GM18951 (cell line): ENCODE data around the gene SLC6A17.

ENCODE experiments used
- POLR2A ChIP-seq: IDR thresholded peaks from 4 replicates; pipeline ENCODE4 v1.6.1; 2011; ENCODE audit warnings: mild to moderate bottlenecking; ENCODE audit not compliant: insufficient read length, insufficient read depth; ENCODE audit errors: extremely low read depth
- in situ Hi-C: fragments of 300-500 bp; cut with MboI; formaldehyde crosslinking; loops from one replicate; pipeline ENCODE4 v1.12.0; 2022; ENCODE audit warnings: low sequenced_read_pairs, mixed read lengths, inconsistent platforms; ENCODE audit not compliant: unreplicated experiment

SLC6A17 gene

DNA sequence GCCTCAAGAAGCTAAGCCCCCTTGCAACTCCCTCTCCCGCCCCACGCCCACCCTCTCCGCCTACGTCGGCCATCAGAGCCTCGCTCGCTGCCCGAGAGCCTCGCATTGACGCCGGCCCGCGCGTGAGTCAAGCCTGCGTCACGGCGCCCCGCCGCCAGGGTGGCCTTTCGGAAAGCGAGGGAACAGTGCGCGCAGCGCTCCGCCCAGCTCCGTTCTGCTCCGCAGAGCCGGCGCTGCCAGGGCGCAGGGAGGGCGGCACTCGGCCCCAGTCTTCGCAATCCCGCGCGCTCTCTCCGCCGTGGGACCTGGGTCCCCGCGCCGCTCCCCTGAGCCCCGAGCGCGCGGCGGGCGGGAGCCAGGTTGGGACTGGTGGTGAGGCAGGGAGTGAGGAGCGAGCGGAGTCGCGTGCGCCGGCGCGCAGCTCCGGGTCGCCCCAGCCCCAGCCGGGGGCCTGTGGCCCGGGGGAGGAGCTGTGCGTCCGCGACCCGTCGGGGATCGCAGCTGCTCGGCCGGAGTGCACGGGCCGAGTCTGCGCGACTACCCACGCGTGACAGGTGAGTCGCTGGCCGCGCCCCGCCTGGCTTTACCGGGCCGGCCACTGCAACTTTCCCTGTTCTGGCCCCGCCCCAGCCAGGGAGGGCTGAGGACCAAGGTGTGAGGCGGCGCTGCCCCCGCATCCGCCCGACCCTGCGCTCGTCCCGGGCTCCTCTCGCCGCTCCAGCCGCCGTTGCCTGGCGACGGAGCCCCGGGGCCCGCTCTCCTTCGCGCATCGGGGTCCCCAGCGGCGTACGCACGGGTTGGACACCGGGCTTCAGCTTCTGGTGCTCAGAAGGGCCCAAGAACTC is at the start of gene SLC6A17:
SLC6A17 (plus strand) TSS at position 165 of the 845 bp plus-strand sequence. CDS start 16,436 bp downstream, outside the sequence.
- no peak for TF ChIP-seq POLR2A
- in situ Hi-C loops = no loop called here

DNA sequence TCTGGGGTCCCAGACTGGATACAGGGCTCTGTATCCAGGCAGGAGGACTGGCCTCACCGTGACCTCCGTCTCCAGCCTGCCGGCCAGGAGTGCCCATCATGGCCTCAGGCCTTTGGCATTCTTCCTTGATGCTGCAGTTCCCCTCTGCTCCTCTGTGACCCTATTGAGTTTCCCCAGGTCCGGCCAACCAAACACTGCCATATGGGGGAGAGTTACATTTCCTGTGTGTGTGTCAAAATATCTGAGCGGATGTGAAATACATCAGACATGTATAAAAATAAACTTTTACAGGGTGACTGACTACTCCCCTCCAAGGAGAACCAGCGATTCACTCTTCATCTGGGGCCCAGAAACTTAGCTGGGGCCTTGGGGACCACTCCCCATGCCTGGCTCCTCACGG is 48.2 kb upstream of the SLC6A17 start:
- TF ChIP-seq POLR2A = no peak
- in situ Hi-C loops = no loop called here

DNA sequence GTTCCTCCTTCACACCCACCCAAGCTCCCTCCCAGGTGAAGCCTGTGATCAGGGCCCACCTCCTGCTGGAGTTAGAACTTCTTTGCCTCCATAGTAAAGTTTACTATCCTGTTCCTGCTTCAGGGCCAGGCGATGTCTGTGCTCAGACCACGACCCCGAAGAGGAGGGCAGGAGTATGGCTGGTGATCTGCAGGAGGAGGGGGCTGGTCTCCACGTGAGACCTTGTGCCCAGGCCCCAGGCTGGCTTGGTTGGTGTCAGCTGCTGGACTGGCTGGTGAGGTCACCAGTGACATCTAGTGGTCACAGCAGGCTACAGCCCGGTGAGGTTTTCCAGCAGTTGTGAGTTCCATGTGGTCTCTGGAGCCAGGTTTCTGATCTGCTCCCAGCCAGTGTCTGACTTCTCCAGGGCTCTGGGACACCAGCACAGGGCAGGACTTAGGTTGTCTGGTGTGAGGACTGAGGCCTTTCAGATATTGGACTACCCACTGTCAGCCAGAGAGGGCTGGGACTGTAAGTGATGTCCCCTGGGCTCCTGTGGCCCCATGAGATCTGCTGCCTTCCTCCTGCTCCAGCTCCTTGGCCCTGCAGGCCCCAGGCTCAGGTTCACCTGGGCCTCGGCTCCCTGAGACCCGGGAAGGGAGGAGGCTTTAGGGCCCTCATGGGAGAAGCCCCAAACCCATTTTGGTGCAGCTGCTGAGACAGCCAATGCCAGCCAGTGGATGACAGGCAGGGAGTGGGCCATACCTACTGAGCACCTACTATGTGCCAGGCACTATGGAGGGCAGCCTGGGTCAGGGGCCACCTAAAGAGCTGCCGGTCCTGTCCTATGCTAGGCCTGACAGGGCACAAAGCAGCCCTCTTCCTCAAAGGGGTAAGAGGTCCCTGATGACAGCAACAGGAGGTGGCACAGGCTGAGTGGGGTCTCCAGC is 44.0 kb upstream of the SLC6A17 start:
- in situ Hi-C loops = no loop called here
- TF ChIP-seq POLR2A = no peak

DNA sequence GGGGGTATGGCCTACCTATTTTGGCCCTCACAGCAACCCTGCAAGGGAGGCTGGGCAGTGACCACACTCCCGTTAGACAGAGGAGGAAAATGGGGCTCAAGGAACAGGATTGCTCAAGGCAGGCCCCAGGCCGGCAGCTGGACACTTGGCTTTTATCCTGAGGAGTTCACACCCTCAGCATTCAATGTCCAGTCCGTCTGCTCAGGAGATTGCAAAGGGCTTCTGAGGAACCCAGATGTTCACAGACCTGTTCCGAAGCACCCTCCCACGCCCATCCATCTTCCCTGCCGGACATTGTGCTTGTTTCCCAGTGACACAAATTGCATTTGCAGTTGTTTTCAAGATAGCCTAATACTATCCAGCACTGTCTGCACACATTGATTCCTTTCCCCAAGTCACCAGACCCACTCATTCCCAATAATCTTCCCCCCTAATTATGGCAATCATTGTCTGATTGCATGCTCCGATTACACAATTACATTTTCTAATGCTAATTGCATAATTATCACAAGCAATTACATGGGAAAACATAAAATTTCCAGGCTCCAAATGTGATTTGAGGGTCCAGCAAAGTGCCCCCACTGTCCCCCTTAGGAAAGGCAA is 42.3 kb upstream of the SLC6A17 start:
- in situ Hi-C loops = no loop called here
- TF ChIP-seq POLR2A = no peak

DNA sequence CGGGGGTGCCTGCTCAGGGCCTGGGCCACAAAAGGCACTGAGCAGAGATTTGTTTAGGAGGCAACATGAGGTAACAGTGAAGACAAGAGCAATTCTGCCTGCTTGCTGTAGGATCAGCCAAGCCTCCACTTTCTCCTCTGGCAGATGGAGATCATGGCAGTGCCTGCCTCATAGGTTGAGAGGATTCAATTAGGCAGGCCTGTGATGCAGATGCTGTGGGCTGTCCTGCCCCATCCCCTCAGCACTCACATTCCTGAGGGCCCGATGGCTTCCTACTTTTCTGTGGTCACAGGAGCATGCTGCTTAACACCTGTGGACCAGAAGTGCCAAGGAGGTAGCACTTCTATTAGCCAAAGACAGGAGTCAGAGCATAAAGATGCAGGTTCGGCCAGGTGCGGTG is 39.2 kb upstream of the SLC6A17 start:
- TF ChIP-seq POLR2A = no peak
- in situ Hi-C loops = no loop called here

DNA sequence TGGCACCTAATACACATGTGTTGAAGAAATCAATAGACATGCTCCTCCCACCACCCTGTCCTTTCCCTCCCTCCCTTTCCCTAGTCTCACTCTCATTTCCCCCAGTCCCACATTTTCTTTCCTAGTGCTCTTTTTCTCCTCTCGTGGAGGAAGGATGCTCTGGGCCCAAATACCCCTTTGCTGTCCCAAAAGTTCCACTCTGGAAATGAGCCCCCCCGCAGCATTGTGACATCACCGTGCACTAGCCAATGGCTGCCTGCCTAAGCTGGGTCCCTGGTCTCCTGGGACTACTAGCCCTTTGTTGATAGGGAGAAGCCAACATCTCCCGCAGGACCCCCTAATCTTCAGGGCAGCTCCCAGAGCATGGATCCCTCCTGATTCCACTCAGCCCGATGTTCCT is 38.2 kb upstream of the SLC6A17 start, which contains the start of gene UBL4B:
UBL4B (plus strand) TSS at position 301 of the 400 bp plus-strand sequence; CDS start at position 393, 92 bp downstream.
- TF ChIP-seq POLR2A = no peak
- in situ Hi-C loops = no loop called here

DNA sequence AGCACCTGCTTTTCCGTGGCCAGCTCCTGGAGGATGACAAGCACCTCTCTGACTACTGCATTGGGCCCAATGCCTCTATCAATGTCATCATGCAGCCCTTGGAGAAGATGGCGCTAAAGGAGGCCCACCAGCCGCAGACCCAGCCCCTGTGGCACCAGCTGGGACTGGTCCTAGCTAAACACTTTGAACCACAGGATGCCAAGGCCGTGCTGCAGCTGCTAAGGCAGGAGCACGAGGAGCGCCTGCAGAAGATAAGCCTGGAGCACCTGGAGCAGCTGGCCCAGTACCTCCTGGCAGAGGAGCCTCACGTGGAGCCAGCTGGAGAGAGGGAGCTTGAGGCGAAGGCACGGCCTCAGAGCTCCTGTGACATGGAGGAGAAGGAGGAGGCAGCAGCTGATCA is 37.6 kb upstream of the SLC6A17 start:
- no peak for TF ChIP-seq POLR2A
- in situ Hi-C loops = no loop called here

DNA sequence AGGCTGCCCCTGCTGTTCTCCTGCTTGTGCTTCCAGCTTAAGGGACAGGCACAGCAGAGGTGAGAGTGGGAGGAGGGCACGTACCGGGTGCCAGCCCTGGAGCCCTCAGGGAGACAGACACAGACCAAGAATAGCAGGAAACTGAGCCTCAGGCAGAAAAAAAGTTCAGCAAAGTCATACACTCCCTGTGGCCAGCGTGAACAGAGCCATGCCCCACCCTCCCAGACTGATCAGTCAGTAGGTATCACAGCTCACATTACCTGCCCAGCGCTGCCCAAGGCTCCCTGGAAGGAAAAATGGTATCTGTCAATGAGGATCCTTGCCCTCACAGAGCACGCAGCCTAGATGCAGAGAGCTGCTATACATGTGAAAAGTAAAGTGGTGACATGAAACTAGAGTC is 36.7 kb upstream of the SLC6A17 start:
- no peak for TF ChIP-seq POLR2A
- in situ Hi-C loops = no loop called here

DNA sequence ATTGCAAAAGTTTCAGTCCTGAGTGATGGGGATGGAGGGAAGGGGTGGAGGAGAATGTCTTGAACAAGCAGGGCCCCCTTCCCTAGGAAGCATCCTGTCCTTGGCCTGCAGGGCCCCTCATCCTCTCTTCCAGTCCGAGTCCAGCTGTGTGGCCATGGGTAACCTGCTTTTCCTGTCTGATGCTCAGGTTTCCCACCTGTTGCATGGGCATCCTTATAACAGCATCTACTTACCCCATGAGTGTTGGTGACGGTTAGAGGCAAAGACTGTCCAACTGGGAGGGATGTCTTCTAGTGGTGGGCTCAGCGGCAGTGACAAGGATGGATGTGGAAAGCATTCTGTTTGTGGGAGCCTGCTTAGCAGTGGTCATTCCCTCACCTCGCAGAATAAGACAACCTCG is 36.1 kb upstream of the SLC6A17 start:
- in situ Hi-C loops = no loop called here
- TF ChIP-seq POLR2A = no peak

DNA sequence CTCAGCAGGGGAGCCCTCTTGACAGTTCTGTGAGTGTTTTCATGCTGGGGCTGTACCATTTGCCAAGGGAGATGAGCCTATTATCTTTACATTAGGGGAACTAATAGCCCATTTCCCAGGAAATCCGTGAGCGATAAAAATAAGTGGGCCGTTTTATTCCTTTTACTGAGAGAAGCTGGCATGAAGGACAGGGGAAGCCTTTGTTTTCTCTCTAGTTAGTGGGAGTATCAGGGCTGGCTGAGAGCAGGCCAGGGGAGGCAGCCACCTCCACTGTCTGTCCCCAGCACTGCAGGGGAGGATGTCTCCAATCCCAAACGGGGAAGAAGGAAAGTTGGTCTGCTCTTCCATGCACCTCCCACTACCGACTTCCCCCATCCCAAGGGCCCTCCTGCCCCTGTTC is 35.5 kb upstream of the SLC6A17 start:
- TF ChIP-seq POLR2A = no peak
- in situ Hi-C loops = no loop called here

DNA sequence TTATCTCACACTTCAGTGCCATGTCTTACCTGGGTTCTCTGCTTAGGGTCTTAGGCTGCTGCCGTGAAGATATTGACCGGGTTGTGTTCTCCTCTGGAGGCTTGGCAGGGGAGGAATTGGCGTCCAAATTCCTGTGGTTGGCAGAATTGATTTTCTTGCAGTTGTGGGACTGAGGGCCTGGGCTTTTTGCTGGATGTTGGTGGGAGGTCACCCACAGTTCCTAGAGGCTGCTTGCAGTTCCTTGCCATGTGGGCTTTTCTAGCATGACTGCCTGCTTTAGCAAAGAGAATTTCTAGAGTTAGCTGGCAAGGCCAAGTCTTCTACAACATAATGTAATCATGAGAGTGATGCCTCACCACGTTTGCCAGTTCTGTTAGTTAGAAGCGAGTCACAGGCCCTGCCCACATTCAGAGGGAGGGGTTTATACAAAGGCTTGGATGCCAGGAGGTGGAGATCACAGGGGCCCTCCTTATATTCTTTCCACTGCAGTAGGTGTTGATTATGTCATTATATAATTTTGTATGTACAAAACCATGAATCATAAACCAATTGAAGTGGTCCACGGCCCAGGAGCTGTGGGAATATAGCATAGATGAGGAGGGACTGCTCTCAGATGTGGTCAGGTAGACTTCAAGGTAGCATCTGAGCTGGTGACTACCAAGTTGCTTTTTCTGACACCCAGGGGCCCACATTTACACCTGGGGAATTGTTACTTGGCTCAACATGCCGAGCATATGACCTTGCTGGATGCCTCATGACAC is 31.5 kb upstream of the SLC6A17 start:
- in situ Hi-C loops = no loop called here

DNA sequence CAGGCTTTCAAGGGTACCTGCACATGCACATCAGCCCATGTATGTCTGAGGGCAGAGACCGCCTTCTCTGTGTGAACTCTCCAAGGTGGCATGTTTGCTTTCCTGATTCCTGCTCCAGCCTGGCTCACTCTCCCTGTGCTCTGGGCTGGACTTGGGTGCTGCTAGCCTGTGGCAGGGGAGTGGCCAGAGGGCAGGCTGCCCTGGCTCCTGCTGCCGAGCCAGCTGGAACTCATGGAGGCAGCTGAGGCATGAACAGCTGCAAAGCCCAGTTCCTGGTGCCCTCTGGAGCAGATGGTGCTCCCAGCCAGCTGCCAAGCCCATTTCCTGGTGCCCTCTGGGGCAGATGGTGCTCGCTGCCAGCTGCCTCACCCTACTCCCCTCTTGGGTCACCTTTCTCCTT is 30.5 kb upstream of the SLC6A17 start:
- in situ Hi-C loops = no loop called here

More for the DNA sequence above, 31.5 kb upstream of the SLC6A17 start:
- TF ChIP-seq POLR2A = no peak

More for the DNA sequence above, 30.5 kb upstream of the SLC6A17 start:
- no peak for TF ChIP-seq POLR2A
